ENCODE data around the gene ZC3H18. TPM values are rescaled to one million over a fixed set of nuclear protein-coding genes. Genes with fewer than 3 reads are reported as not detected.

ZC3H18 gene
- 19.2 and 21.0 TPM in 2 replicates for total RNA-seq (2014; rRNA removed; shearing (Covaris generic))

DNA sequence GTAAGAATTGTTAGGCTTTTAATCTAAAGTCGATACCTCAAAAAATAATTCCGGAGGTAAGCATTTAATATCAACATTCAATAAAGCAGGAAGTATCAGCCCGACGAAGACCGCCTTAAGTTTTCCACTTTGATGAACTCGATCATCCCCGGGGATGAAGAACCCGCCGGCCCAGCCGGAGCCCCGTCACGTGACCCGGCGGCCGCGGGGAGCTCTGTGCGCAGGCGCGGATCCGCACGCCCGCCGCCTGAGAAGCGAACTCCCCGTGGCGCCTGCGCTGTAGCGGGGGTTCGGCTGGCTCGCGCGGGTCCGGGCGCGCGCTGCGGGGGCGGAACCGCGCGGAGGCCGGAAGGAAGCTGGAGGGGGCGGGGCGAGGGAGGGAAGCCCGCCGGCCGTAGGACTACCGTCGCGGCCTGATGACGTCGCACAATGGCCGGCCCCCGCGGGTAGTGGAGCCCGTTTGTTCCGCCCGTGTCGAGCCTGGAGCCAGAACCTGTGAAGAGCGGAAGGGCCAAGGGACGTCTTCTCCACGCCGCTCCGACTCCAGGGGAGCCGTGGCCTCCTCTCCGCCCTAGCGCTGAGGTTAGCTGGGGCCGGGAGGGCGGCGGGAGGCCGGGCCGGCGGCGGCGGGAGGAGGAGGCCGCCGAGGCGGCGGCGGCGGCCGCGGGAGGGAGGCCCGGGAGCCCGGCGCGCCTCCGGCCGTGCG is at the start of gene ZC3H18:
ZC3H18 (plus strand) TSS at position 419 of the 706 bp plus-strand sequence. CDS start 6,721 bp downstream, outside the sequence.
- no peaks in the 10 kb centered on the region for H3K9me3 ChIP-seq (replicated peaks)
- peak; percentile 85 to 92 for DNase-seq
- H3K4me1 ChIP-seq: peaks cover 3% of the 10 kb centered on the region; the same call in 1 of the 2 replicates
- no peaks in the 10 kb centered on the region for H3K27me3 ChIP-seq
- peaks cover 5% of the 10 kb centered on the region; the same call in 1 of the 2 replicates for H3K36me3 ChIP-seq
- H3K4me3 ChIP-seq: peak within 1 kb of the TSS; percentile 79
- H3K27ac ChIP-seq: peak within 1 kb of the TSS; percentile 45; the same call in 1 of the 2 replicates

GRCh38 chr16:88521674-88522073 is 48.5 kb upstream of the ZC3H18 start:
- no peak for DNase-seq
- no peak overlapping the region for H3K27ac ChIP-seq
- H3K36me3 ChIP-seq: no peaks in the 10 kb centered on the region
- no peaks in the 10 kb centered on the region for H3K27me3 ChIP-seq
- H3K4me3 ChIP-seq: no peak overlapping the region
- H3K4me1 ChIP-seq: no peaks in the 10 kb centered on the region; the same call in 1 of the 2 replicates
- H3K9me3 ChIP-seq (replicated peaks): no peaks in the 10 kb centered on the region

- H3K36me3 ChIP-seq: no peaks in the 10 kb centered on the region
- H3K4me3 ChIP-seq: no peak overlapping the region
- H3K27me3 ChIP-seq: no peaks in the 10 kb centered on the region
- no peaks in the 10 kb centered on the region for H3K9me3 ChIP-seq (replicated peaks)
- peaks cover 2% of the 10 kb centered on the region; the same call in 1 of the 2 replicates for H3K4me1 ChIP-seq
- no peak overlapping the region for H3K27ac ChIP-seq
- peak; percentile 46 to 65 for DNase-seq
These were observed 47.8 kb upstream of the ZC3H18 start for GRCh38 chr16:88522276-88522949.

GRCh38 chr16:88523309-88524161 is 46.7 kb upstream of the ZC3H18 start:
- H3K4me1 ChIP-seq: peaks cover 4% of the 10 kb centered on the region; the same call in 1 of the 2 replicates
- DNase-seq: no peak
- H3K36me3 ChIP-seq: no peaks in the 10 kb centered on the region
- no peak overlapping the region for H3K27ac ChIP-seq
- H3K9me3 ChIP-seq (replicated peaks): no peaks in the 10 kb centered on the region
- H3K27me3 ChIP-seq: no peaks in the 10 kb centered on the region
- H3K4me3 ChIP-seq: no peak overlapping the region

- Histone ChIP-seq H3K4me3 (no peak overlapping the region), H3K4me1 (peaks cover 4% of the 10 kb centered on the region; the same call in 1 of the 2 replicates), H3K36me3 (no peaks in the 10 kb centered on the region), H3K9me3 (replicated peaks) (no peaks in the 10 kb centered on the region), H3K27me3 (no peaks in the 10 kb centered on the region), H3K27ac (no peak overlapping the region)
- DNase-seq: no peak
These were observed 45.8 kb upstream of the ZC3H18 start for GRCh38 chr16:88524274-88524972.

- no peaks in the 10 kb centered on the region for H3K9me3 ChIP-seq (replicated peaks)
- H3K36me3 ChIP-seq: no peaks in the 10 kb centered on the region
- no peak for DNase-seq
- no peaks in the 10 kb centered on the region for H3K27me3 ChIP-seq
- peaks cover 4% of the 10 kb centered on the region; the same call in 1 of the 2 replicates for H3K4me1 ChIP-seq
- no peak overlapping the region for H3K4me3 ChIP-seq
- no peak overlapping the region for H3K27ac ChIP-seq
These were observed 45.1 kb upstream of the ZC3H18 start for GRCh38 chr16:88524973-88525662.

DNA sequence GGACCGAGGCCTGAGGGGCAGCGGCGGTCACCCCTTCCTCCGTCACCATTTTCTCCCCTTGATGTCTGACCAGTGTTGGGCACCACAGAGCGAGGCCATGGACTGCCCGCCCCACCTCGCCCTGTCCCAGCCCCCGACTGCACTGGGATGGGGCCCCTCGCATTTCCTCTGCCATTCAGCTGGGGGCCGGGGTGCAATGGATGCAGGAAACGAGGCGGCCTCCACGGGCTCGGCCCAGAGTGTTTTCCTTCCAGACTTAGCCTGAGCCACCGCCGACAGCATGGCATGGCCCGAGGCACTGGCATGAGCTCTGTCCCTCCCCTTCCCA is 44.6 kb upstream of the ZC3H18 start:
- DNase-seq: no peak
- Histone ChIP-seq H3K36me3 (no peaks in the 10 kb centered on the region), H3K27me3 (no peaks in the 10 kb centered on the region), H3K4me3 (no peak overlapping the region), H3K4me1 (peaks cover 4% of the 10 kb centered on the region; the same call in 1 of the 2 replicates), H3K27ac (no peak overlapping the region), H3K9me3 (replicated peaks) (no peaks in the 10 kb centered on the region)

DNA sequence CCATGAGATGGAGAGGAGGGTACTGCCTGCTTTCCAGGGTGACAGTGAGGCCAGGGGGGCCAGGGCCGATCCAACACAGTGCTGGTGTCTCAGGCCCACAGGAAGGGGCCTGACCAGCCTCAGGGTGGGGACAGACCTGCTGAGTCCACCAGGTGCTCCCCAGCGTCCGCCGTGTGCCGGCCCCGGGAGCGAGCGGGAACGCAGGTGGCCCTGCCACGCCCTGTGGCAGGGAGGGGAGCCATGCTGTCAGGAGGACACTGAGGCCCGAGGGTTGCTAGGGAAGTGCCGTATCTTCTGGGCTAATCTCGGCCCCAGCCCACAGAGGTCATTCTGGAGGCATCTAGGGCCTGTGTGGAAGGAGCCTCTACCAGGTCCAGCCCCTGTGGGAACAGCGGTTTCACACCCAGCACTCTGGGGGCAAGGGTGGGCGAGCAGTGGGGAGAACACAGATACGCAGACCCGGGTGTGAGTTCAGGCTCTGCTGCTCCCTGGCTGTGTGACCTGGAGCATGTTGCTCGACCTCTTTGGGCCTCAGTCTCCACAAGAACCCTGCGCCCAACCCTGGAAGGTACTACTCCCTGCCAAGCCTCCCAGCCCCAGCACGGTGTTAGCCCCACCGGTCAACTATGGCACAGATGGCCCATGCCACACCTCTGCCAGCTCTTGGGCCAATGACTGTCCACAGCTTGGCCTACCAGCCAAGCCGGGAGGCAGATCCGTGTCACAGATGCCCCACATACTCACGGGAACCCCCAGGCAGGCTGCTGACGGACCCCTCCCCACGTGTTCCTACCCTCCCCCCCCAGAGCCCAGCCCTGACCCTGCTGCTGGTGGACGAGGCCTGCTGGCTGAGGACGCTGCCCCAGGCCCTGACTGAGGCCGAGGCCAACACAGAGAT is 43.9 kb upstream of the ZC3H18 start:
- H3K27me3 ChIP-seq: no peaks in the 10 kb centered on the region
- H3K36me3 ChIP-seq: no peaks in the 10 kb centered on the region
- H3K9me3 ChIP-seq (replicated peaks): no peaks in the 10 kb centered on the region
- no peak for DNase-seq
- H3K27ac ChIP-seq: no peak overlapping the region
- H3K4me3 ChIP-seq: no peak overlapping the region
- peaks cover 4% of the 10 kb centered on the region; the same call in 1 of the 2 replicates for H3K4me1 ChIP-seq

DNA sequence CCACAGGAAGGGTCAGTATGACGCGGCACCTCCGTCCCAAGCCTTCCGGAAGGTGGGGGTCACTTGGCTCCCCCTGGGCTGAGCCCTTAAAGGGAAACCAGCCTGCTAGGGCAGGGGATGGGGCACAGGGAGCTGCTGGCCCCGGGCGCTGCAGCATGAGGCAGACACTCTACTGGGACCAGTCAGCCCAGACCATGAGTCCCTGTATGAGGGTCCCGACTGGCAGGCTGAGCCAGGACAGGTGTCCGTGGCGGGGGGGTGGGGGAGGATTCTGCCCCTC is 43.4 kb upstream of the ZC3H18 start:
- Histone ChIP-seq H3K27me3 (no peaks in the 10 kb centered on the region), H3K36me3 (no peaks in the 10 kb centered on the region), H3K4me1 (peaks cover 4% of the 10 kb centered on the region; the same call in 1 of the 2 replicates), H3K9me3 (replicated peaks) (no peaks in the 10 kb centered on the region), H3K4me3 (no peak overlapping the region), H3K27ac (no peak overlapping the region)
- no peak for DNase-seq

DNA sequence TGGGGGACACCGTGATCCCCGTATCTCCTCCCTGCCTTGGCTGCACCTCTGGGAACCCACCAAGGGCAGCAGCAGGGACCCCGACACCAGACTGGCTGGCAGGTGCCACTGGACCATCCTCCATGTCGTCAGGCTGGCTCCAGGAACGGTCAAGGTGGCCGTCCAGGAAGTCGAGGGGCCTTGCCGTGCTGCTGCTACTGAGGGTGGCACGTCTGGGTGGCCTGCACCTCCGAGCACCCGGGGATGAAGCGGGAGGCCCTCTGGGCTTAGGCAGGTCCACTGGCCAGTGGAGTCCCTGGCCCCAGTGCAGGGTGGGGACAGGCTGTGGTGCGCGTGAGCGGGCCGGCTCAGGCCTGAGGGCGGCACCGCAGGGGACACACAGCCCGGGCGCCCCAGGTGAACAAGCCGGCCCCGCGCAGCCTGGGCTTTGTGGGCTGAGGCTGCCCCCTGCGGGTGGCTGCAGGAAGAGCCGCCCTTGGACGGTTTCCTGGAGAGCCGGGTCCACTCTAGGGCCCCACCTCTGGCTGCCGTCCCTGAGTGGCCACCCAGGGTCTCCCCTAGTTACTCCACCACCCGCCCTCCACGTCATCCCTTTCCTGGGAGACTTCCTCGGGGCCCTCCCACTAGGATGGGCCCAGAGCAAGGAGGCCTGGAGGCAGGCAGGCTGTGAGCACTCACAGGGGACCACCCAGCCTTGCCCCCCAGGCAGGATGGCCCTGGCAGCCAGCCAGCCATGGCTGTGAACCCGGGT is 42.8 kb upstream of the ZC3H18 start:
- H3K4me1 ChIP-seq: peaks cover 4% of the 10 kb centered on the region; the same call in 1 of the 2 replicates
- no peak overlapping the region for H3K27ac ChIP-seq
- no peaks in the 10 kb centered on the region for H3K9me3 ChIP-seq (replicated peaks)
- H3K27me3 ChIP-seq: no peaks in the 10 kb centered on the region
- H3K4me3 ChIP-seq: no peak overlapping the region
- peak; percentile 59 to 74 for DNase-seq
- no peaks in the 10 kb centered on the region for H3K36me3 ChIP-seq

DNA sequence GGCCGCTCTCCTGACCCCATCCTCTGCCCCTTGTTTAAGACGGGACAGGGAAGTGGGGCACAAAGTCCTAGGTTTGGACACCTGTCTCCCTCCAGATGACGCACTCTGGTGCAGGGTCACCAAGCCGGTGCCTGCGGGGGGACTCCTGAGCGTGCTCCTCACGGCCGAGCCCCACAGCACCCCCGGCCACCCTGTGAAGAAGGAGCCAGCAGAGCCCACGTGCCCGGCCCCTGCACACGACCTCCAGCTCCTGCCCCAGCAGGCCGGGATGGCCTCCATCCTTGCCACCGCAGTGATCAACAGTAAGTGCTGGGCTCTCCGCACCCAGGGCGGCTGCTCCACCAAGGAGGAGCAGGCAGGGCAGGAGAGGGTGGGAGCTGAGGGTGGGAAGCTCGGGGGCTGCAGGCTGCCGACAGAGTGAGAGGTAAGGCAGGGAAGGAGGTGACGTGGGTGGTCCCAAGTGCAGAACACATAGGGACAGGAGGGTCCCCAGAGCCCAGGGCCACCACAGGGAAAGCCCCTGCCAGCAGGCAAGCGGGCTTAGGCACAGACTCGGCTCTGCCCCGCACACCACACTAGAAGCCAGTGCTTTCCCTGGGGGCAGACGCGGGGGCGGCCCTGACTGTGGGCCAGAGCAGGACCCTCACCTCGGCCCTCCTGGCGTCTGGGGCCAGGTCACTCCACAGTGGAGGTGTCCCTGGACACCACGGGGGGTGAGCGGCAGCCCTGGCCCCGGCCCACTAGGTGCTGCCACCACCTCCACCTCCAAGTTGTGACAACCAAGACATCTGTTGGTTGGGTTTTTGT is 42.1 kb upstream of the ZC3H18 start:
- H3K27ac ChIP-seq: no peak overlapping the region
- peak in 1 of 2 experiments; percentile 14 for DNase-seq
- no peaks in the 10 kb centered on the region for H3K27me3 ChIP-seq
- H3K36me3 ChIP-seq: no peaks in the 10 kb centered on the region
- H3K9me3 ChIP-seq (replicated peaks): no peaks in the 10 kb centered on the region
- peaks cover 4% of the 10 kb centered on the region; the same call in 1 of the 2 replicates for H3K4me1 ChIP-seq
- no peak overlapping the region for H3K4me3 ChIP-seq

DNA sequence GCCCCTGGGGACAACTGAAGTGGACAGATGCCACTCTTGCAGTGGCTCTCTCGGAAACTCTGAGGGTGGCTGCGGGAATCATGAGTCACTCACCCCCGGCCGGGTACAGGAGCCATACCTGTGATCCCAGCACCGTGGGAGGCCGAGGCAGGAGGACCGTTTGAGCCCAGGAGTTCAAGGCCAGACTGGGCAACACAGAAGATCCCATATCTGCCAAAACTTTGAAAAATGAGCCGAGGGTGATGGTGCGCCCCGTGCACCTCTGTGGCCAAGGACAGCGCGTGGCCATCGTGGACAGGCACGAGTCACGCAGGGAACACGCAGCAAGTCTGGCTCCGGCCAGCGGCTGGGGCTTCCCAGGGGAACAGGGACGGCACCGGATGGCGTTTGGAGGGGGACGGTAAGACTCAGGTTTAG is 41.3 kb upstream of the ZC3H18 start:
- Histone ChIP-seq H3K36me3 (no peaks in the 10 kb centered on the region), H3K4me1 (peaks cover 4% of the 10 kb centered on the region; the same call in 1 of the 2 replicates), H3K9me3 (replicated peaks) (no peaks in the 10 kb centered on the region), H3K27ac (no peak overlapping the region), H3K27me3 (no peaks in the 10 kb centered on the region), H3K4me3 (no peak overlapping the region)
- DNase-seq: no peak

Measured in SJCRH30 (cell line).